HG02884 (cell line): ENCODE measurements around the gene ANKMY1.

Experiments used
- ATAC-seq: cut with Tn5 transposase; IDR thresholded peaks from one replicate; pipeline ENCODE4 v1.9.1; 2021; ENCODE audit warnings: mild to moderate bottlenecking, moderate library complexity; ENCODE audit not compliant: unreplicated experiment

ANKMY1 gene

GRCh38 chr2:240438810-240439697, 118.7 kb downstream of the ANKMY1 start:
- no peak for ATAC-seq

GRCh38 chr2:240437861-240438809, 119.7 kb downstream of the ANKMY1 start:
- no peak for ATAC-seq

GRCh38 chr2:240437551-240437860, 120.3 kb downstream of the ANKMY1 start:
- no peak for ATAC-seq

GRCh38 chr2:240436683-240437550, 120.9 kb downstream of the ANKMY1 start:
- no peak for ATAC-seq

GRCh38 chr2:240435948-240436682, 121.7 kb downstream of the ANKMY1 start:
- ATAC-seq = peak; percentile 5

GRCh38 chr2:240435457-240435947, 122.3 kb downstream of the ANKMY1 start, which contains the start of gene GPC1:
GPC1 (plus strand) TSS chr2:240435663; CDS start chr2:240435919, 256 bp downstream.
- ATAC-seq = peak; percentile 33

GRCh38 chr2:240434728-240435456, 122.9 kb downstream of the ANKMY1 start:
- peak; percentile 44 for ATAC-seq

GRCh38 chr2:240433973-240434727, 123.6 kb downstream of the ANKMY1 start:
- no peak for ATAC-seq

GRCh38 chr2:240432820-240433801, 124.7 kb downstream of the ANKMY1 start:
- ATAC-seq = no peak

- ATAC-seq = no peak
Observed at GRCh38 chr2:240432430-240432819, 125.4 kb downstream of the ANKMY1 start.

- ATAC-seq = no peak
Observed at GRCh38 chr2:240431661-240432424, 125.9 kb downstream of the ANKMY1 start.

- ATAC-seq = no peak
Observed at GRCh38 chr2:240431271-240431660, 126.5 kb downstream of the ANKMY1 start.

- no peak for ATAC-seq
Observed at GRCh38 chr2:240430595-240430994, 127.2 kb downstream of the ANKMY1 start.

- ATAC-seq = no peak
Observed at GRCh38 chr2:240429872-240430491, 127.8 kb downstream of the ANKMY1 start.
